ENCODE results near the gene ATP5F1E.

ATP5F1E gene

GRCh38 chr20:59004493-59004762 lies 27.7 kb downstream of the ATP5F1E start:
- DNase-seq (ENCODE audit: extremely low read depth, low read depth): no peak
- no peak for TF ChIP-seq CTCF (IDR thresholded peaks at IDR 0.05; ENCODE audit: low read depth, low read length)

DNA sequence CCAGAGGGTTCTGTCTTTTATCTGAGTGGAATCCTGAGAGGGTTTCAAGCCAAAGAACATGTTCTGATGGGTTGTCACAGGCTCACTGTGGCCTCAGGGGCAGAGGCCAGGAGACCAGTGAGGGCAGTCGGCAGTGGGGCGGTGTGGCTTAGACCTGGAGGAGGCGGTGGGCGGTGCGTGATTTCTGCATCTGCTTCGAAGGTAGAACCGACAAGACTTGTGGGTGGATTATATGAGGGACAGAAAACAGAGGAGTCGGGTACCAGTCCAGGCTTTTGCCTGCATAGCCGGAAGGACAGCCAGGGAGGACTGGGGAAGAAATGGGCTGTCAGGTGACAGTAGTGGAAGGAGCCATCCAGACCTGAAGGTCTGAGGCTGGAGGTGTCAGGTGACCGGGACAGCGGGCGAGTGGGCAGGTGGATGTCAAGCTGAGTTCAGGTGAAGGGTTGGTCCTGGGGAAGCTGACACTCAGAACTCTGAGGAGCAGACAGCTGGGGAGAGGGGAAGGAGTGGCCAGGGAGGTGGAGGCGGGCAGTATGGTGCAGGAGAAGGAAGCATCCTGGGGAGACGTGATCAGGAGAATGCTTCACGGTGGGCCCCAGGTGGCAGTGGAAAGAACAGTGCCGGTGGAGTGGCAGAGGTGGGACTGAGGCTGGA lies 28.2 kb downstream of the ATP5F1E start:
- TF ChIP-seq CTCF (IDR thresholded peaks at IDR 0.05; ENCODE audit: low read depth, low read length): no peak
- no peak for DNase-seq (ENCODE audit: extremely low read depth, low read depth)

DNA sequence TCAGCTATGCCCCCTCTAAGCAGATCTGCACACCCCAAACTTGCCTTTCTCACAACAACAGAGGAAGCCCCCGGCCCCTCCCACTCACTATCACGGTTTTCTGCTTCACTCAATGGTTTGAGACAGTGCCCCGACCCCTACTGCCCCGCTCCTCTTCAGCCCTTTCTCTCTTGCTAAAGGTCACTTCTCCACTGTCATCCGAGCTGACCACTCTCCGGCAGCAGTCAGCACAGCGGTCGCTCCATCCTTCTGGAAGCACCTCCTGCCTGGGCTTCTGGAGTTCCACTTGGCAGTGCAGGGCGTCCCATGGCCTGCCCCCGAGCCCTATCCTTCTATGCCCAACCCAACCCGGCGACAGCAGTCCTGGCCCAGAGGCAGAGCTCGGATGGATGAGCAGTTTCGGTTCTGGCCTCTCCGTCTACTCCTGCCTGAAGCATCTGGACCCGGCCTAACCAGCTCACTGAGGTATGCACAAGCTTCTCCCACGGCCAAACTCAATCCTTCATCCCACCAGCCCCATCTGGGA lies 29.2 kb downstream of the ATP5F1E start:
- no peak for TF ChIP-seq CTCF (IDR thresholded peaks at IDR 0.05; ENCODE audit: low read depth, low read length)
- no peak for DNase-seq (ENCODE audit: extremely low read depth, low read depth)

GRCh38 chr20:59002388-59002787 lies 29.7 kb downstream of the ATP5F1E start:
- no peak for DNase-seq (ENCODE audit: extremely low read depth, low read depth)
- no peak for TF ChIP-seq CTCF (IDR thresholded peaks at IDR 0.05; ENCODE audit: low read depth, low read length)

GRCh38 chr20:59001449-59002171 lies 30.5 kb downstream of the ATP5F1E start:
- no peak for DNase-seq (ENCODE audit: extremely low read depth, low read depth)

DNA sequence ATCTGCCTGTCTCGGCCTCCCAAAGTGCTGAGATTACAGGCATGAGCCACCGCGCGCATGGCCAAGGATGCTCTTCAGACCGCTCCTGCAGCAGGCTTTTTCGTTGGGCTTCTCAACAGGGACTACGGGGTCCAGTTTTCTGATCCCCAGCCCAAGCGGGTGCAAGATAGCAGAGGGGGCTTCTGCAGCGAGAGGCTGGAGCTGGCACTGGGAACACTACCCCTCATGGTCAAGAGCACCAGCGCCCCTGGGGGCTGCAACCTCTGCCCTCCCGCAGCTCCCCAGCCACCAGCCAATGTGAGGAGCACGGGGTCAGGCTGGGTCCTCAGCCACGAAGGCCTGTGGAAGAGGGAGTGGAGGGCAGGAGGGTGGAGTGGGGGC lies 31.1 kb downstream of the ATP5F1E start:
- TF ChIP-seq CTCF (IDR thresholded peaks at IDR 0.05; ENCODE audit: low read depth, low read length): no peak
- no peak for DNase-seq (ENCODE audit: extremely low read depth, low read depth)

More at GRCh38 chr20:59001449-59002171, 30.5 kb downstream of the ATP5F1E start:
- TF ChIP-seq CTCF (IDR thresholded peaks at IDR 0.05; ENCODE audit: low read depth, low read length): no peak

GRCh38 chr20:59000326-59000725 lies 31.8 kb downstream of the ATP5F1E start:
- no peak for TF ChIP-seq CTCF (IDR thresholded peaks at IDR 0.05; ENCODE audit: low read depth, low read length)
- no peak for DNase-seq (ENCODE audit: extremely low read depth, low read depth)
